ENCODE data around the gene RGS3.

RGS3 gene

GRCh38 chr9:113514061-113514460, 50.5 kb downstream of the RGS3 start:
- DNase-seq, result no peak

- no peak for DNase-seq
Measured at GRCh38 chr9:113514748-113515147, 51.2 kb downstream of the RGS3 start.

- DNase-seq, result no peak
Measured at GRCh38 chr9:113515862-113516261, 52.3 kb downstream of the RGS3 start.

- DNase-seq, result no peak
Measured at GRCh38 chr9:113516840-113517577, 53.5 kb downstream of the RGS3 start.

GRCh38 chr9:113519426-113520108, 56.0 kb downstream of the RGS3 start:
- DNase-seq, result no peak

- no peak for DNase-seq
Measured at GRCh38 chr9:113520109-113520642, 56.6 kb downstream of the RGS3 start.

GRCh38 chr9:113521693-113522255, 58.2 kb downstream of the RGS3 start:
- DNase-seq, result no peak

GRCh38 chr9:113522419-113522818, 58.9 kb downstream of the RGS3 start:
- no peak for DNase-seq

- DNase-seq, result no peak
Measured at GRCh38 chr9:113522858-113523257, 59.3 kb downstream of the RGS3 start.

- DNase-seq, result no peak
Measured at GRCh38 chr9:113523421-113524141, 60.1 kb downstream of the RGS3 start.

- no peak for DNase-seq
Measured at GRCh38 chr9:113524468-113524867, 60.9 kb downstream of the RGS3 start.

- DNase-seq, result no peak
Measured at GRCh38 chr9:113525205-113525604, 61.7 kb downstream of the RGS3 start.

GRCh38 chr9:113525831-113526230, 62.3 kb downstream of the RGS3 start:
- DNase-seq, result no peak

- DNase-seq, result no peak
Measured at GRCh38 chr9:113526231-113526746, 62.8 kb downstream of the RGS3 start.

- no peak for DNase-seq
Measured at GRCh38 chr9:113526841-113527240, 63.3 kb downstream of the RGS3 start.

- no peak for DNase-seq
Measured at GRCh38 chr9:113528088-113528487, 64.6 kb downstream of the RGS3 start.

- DNase-seq, result no peak
Measured at GRCh38 chr9:113528811-113529210, 65.3 kb downstream of the RGS3 start.

GRCh38 chr9:113529336-113530009, 65.9 kb downstream of the RGS3 start:
- no peak for DNase-seq

GRCh38 chr9:113530022-113530635, 66.6 kb downstream of the RGS3 start:
- DNase-seq, result no peak

- DNase-seq, result no peak
Measured at GRCh38 chr9:113530942-113531341, 67.4 kb downstream of the RGS3 start.

- no peak for DNase-seq
Measured at GRCh38 chr9:113531919-113532808, 68.6 kb downstream of the RGS3 start.

Data from NCI-H2171 treated with DMSO at 0.1 percent for 48 hours (cell line).